ENCODE results near the gene AHNAK.

The AHNAK gene

DNA sequence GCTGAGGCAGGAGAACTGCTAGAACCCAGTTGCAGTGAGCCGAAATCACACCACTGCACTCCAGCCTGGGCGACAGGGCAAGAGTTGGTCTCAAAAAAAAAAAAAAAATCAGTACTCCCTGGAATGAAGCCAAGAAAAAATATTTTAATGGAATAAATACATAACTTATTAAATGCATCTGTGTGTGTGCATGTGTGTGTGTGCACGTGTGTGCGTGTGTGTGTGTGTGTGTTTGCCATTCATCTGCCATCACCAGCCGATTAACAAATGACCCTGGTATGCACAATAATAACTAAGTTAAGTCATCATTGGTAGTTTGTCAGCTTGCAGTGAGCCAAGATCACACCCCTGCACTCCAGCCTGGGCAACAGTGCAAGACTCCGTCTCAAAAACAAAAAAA lies 162.8 kb downstream of the AHNAK start:
- no peak for ATAC-seq
- no peak overlapping the region for H3K4me3 Mint-ChIP-seq
- no peaks in the 10 kb centered on the region for H3K9me3 Mint-ChIP-seq
- no peak overlapping the region for H3K27ac Mint-ChIP-seq
- H3K36me3 Mint-ChIP-seq = no peaks in the 10 kb centered on the region
- peaks cover 19% of the 10 kb centered on the region for H3K4me1 Mint-ChIP-seq
- no peak for DNase-seq (ENCODE audit: low spot score in 2 of 2)

Measured in stimulated activated effector memory CD8-positive, alpha-beta T cell treated with anti-CD3 and anti-CD28 coated beads, Interleukin-12 subunit alpha, Interleukin-12 subunit beta, amount 100 ng/mL, for 72 hours (primary cell).